Measurements from ENCODE around the gene ANGPTL3.
"Not testable (repeated sequence)": the region's sequence is repeated elsewhere in the genome, so short reads cannot be mapped to it uniquely, and the experiment has no call there.

Gene ANGPTL3

GRCh38 chr1:62597281-62597680, at the start of gene ANGPTL3:
Gene ANGPTL3 (plus strand): TSS chr1:62597520. CDS start chr1:62597567, 47 bp downstream.
- no peak for DNase-seq

- no peak for DNase-seq
Observed at GRCh38 chr1:62561306-62561705, 36.0 kb upstream of the ANGPTL3 start.

GRCh38 chr1:62567182-62567581, 30.1 kb upstream of the ANGPTL3 start:
- DNase-seq, result not testable (repeated sequence)

DNA sequence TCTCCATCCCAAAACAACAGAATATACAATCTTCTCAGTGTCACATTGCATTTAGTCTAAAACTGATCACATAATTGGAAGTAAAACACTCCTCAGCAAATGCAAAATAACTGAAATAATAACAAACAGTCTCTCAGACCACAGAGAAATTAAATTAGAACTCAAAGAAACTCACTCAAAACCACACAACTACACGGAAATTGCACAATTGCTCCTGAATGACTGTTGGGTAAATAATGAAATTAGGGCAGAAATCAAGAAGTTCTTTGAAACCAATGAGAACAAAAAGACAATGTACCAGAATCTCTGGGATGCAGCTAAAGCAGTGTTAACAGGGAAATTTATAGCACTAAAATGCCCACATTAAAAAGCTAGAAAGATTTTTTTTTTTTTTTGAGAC, 29.4 kb upstream of the ANGPTL3 start:
- DNase-seq, result not testable (repeated sequence)

GRCh38 chr1:62571517-62571916, 25.8 kb upstream of the ANGPTL3 start:
- DNase-seq, result not testable (repeated sequence)

GRCh38 chr1:62572476-62572875, 24.8 kb upstream of the ANGPTL3 start:
- DNase-seq, result no peak

- DNase-seq, result no peak
Observed at GRCh38 chr1:62573675-62574074, 23.6 kb upstream of the ANGPTL3 start.

DNA sequence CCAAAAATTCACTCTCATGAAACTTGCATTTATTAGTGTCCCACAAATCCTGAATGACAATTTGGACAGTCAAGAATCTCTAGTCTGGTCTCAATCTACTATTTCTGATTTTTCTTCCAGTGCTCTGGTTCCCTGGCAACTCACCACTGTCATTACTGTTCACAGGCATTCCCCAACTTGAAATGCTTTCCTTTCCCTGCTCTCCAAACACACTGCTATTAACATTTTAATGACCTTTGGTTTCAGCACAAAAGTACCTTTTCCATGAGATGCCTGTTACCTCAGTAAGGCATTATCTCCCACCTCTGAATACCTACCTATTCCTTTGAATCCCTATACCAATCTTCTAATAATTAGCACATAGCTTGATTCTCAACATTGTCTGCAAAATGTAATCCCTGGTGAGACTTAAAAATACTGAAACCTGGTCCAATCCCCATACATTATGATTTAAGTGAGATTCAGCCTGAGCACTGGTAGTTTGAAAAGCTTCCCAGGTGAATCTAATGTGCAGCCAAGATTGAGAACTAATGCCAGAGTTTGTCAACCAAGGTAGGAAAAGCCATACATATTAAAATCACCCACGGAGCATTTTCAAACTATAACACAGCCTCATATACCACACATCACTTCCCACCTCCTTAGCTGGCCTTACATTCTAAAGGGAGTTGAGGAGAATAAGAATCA, 11.7 kb upstream of the ANGPTL3 start:
- DNase-seq, result no peak

GRCh38 chr1:62588000-62588399, 9.3 kb upstream of the ANGPTL3 start:
- DNase-seq, result no peak

- DNase-seq, result peak; percentile 74
Observed at GRCh38 chr1:62589321-62589720, 8.0 kb upstream of the ANGPTL3 start.

DNA sequence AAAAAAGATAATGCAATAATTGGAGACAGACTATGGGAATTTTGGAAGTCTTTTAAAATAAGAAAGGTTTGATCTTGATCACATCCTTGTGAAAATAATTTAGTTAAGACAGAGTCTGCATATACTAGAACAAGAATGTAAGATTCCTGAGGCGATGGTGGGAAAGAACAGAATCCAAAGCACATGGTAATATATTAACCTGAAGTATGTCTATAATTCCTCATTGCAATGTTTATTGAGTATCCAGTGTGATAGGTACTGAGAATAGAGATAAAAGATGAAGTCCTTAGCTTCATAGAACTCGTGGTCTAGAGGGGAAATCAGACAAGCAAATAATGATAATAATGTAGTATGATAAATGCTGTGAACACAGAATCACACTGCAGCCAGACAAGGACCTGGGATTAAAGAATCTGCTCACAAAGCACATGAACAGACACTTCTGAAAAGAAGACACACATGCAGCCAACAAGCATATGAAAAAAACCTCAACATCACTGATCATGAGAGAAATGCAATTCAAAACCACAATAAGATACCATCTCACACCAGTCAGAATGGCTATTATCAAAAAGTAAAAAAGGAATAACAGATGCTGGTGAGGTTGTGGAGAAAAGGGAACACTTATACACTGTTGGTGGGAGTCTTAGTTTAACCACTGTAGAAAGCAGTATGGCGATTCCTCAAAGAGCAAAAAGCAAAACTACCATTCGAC, 6.9 kb upstream of the ANGPTL3 start:
- DNase-seq, result no peak

DNA sequence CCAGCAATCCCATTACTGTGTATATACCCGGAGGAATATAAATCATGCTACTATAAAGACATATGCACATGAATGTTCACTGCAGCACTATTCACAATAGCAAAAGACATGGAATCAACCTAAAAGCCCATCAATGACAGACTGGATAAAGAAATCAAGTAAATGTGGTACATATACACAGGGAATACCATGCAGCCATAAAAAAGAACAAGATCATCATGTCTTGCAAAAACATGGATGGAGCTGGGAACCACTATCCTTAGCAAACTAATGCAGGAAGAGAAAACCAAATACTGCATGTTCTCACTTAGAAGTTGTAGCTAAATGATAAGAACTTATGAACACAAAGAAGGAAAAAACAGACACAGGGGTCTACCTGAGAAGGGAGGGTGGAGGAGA, 6.4 kb upstream of the ANGPTL3 start:
- DNase-seq, result no peak

DNA sequence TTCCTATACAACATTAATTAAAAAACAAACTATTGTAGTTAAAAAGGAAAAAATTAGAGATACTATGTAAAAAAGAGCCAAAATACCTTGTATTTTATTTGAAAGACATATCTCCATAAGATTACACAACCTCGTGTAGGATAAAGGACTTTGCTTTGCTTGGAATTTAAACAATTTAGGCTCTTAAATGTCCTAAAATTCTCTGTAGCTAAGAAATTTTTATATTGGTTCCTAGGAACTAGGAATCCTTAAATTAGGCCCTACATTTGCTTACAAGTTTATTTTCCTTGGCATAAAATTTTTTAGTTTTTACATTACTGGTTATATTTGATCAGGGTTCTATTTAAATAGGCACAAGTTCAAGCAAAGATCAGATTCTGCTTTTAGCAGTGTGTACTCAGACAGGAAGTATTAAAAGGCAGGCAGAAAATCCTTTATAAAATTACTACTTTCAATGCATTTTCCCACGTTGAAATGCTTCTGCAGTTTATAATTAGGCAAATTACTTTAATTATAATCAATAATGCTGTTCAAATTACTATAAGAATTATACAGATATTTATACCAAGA, 3.4 kb upstream of the ANGPTL3 start:
- no peak for DNase-seq

- DNase-seq, result no peak
Observed at GRCh38 chr1:62595647-62596046, 1.7 kb upstream of the ANGPTL3 start.

GRCh38 chr1:62599044-62599443, 1.7 kb downstream of the ANGPTL3 start:
- DNase-seq, result no peak

- DNase-seq, result no peak
Observed at GRCh38 chr1:62601457-62601856, 4.1 kb downstream of the ANGPTL3 start.

DNA sequence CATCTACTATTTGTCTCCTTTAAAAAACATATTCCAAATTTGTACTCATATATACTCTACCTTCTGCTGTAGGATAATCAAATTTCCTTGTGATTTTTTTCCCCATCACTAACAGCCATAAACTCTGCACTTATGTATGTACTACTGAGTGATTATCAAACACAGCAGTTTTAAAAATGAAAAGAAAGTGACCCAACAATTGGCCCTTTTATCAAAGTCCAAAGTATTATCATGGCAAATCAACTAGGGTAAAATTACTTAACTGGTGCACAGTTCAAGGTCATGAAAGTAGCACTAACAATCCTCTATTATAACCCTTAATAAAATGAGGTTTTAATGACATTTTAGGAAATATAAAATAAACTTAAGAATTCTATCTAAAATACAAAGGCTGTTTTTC, 11.6 kb downstream of the ANGPTL3 start:
- DNase-seq, result no peak

- DNase-seq, result not testable (repeated sequence)
Observed at GRCh38 chr1:62610588-62610987, 13.3 kb downstream of the ANGPTL3 start.

DNA sequence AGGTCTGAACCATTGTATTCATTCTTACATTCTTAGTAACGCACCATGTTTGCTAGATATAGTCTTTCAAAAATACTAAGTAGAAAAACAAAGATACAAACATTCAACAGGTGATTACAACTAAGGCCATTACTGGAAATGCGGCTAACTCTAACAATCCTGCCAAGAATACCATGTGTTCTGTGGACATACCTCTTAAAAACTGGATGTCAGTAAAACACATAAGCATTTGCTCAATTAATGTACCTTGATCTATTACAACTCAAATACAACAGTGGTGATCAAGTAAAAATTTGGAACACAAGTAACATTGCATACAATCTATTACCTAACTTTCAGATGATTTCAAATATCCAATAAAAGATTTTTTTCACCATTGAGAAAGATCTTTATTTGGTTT, 15.4 kb downstream of the ANGPTL3 start:
- DNase-seq, result no peak

- no peak for DNase-seq
Observed at GRCh38 chr1:62613325-62613727, 16.0 kb downstream of the ANGPTL3 start.

GRCh38 chr1:62613890-62614289, 16.6 kb downstream of the ANGPTL3 start:
- peak; percentile 38 for DNase-seq

- peak; percentile 93 for DNase-seq
Observed at GRCh38 chr1:62621907-62622306, 24.6 kb downstream of the ANGPTL3 start.

DNA sequence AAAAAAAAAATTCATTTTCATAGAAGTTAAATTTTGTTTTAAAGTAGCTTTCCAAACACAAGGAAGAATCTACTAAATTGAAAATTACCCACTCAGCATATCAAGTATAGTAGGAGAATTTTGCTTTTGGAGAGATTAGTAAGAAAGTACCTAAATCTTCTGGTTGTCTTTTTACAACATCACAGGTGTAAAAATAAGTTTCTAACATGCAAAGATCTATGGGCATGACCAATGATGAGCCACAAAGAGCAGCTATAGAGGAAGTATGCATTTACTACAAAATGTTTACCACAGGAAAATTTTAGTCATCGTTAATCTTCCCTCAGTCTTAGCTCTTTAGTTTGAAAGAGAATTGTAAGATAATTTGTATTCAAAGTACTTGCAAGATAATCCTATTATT, 28.1 kb downstream of the ANGPTL3 start:
- DNase-seq, result peak; percentile 19

GRCh38 chr1:62628506-62628905, 31.2 kb downstream of the ANGPTL3 start:
- no peak for DNase-seq
